ENCODE measurements around the gene DDR2. TPM values are rescaled to one million over a fixed set of nuclear protein-coding genes. Genes with fewer than 3 reads are reported as not detected.

The DDR2 gene
- total RNA-seq, 1 experiment from 2014 or later = 0.52 TPM

GRCh38 chr1:162667381-162668080 is 35.3 kb downstream of the DDR2 start:
- no peak overlapping the region for H3K4me2 ChIP-seq (ENCODE audit: insufficient read depth, insufficient read length, low read length)

More at GRCh38 chr1:162667381-162668080, 35.3 kb downstream of the DDR2 start:
- H3K23ac ChIP-seq (ENCODE audit: insufficient read length, low read depth, low read length) = no peak overlapping the region
- no peak overlapping the region for H3K4ac ChIP-seq (ENCODE audit: low read depth, low read length)
- H3K18ac ChIP-seq (ENCODE audit: insufficient read length, low read depth, low read length) = no peak overlapping the region
- no peaks in the 10 kb centered on the region for H3K9me3 ChIP-seq (ENCODE audit: control insufficient read depth, low read depth, low read length)
- H3K27ac ChIP-seq (ENCODE audit: insufficient read length, low read depth, low read length) = no peak overlapping the region
- no CpG with 5 or more reads among the region's 2 CpGs for WGBS (ENCODE audit: extremely low coverage, insufficient read length, low lambda C conversion rate)
- H4K91ac ChIP-seq (ENCODE audit: insufficient read length, low read depth, low read length) = no peak overlapping the region
- H4K8ac ChIP-seq (replicated peaks; ENCODE audit: insufficient read length, low read depth, low read length) = no peak overlapping the region
- no peak overlapping the region for H3K4me3 Mint-ChIP-seq
- H3K79me2 ChIP-seq (ENCODE audit: insufficient read depth, low read length) = no peaks in the 10 kb centered on the region
- H2BK20ac ChIP-seq (ENCODE audit: low read depth, low read length, poor library complexity, severe bottlenecking) = no peak overlapping the region
- no peak overlapping the region for H2BK12ac ChIP-seq (ENCODE audit: insufficient read length, low read depth, low read length)
- H3K27ac Mint-ChIP-seq = peak overlapping the region in 1 of 3 experiments; percentile 7; a peak in 2 of 7 replicates
- no peaks in the 10 kb centered on the region for H4K20me1 ChIP-seq (ENCODE audit: control insufficient read depth, insufficient read depth, insufficient read length)
- H2AK5ac ChIP-seq (ENCODE audit: insufficient read length, low read length) = no peak overlapping the region
- no peak overlapping the region for H2BK15ac ChIP-seq (ENCODE audit: low read depth, low read length)
- no peak overlapping the region for H2BK120ac ChIP-seq (ENCODE audit: low read depth, low read length, poor library complexity, severe bottlenecking)
- TF ChIP-seq CTCF (conservative IDR thresholded peaks at IDR 0.05) = no peak
- H3K4me1 ChIP-seq (ENCODE audit: insufficient read depth, low read length) = no peaks in the 10 kb centered on the region
- no peaks in the 10 kb centered on the region for H3K23me2 ChIP-seq (ENCODE audit: insufficient read length, low read depth, low read length, poor library complexity, severe bottlenecking)
- 0 out of 4 replicates have a peak, but pooled peaks cover 0 to 3% of the 10 kb centered on the region in 2 experiments for H3K4me1 Mint-ChIP-seq
- no peak for DNase-seq
- H3T11ph ChIP-seq (ENCODE audit: low read length) = no peak overlapping the region
- H3K9ac ChIP-seq (ENCODE audit: extremely low read depth, insufficient read length, low read length) = no peak overlapping the region
- no peak overlapping the region for H2BK5ac ChIP-seq (ENCODE audit: insufficient read length, low read length)
- no peak overlapping the region for H4K5ac ChIP-seq (ENCODE audit: insufficient read length, low read depth, low read length)
- no peaks in the 10 kb centered on the region for H3K27me3 ChIP-seq (ENCODE audit: insufficient read depth, low read length)
- no peak overlapping the region for H3K56ac ChIP-seq (ENCODE audit: insufficient read length, low read depth, low read length)
- no peak overlapping the region for H3K14ac ChIP-seq (ENCODE audit: insufficient read depth, low read length)
- no peak overlapping the region for H2AFZ ChIP-seq (ENCODE audit: low read length)
- no peaks in the 10 kb centered on the region for H3K9me3 Mint-ChIP-seq
- H3K79me1 ChIP-seq (ENCODE audit: insufficient read depth, low read depth, low read length, poor library complexity, severe bottlenecking) = no peaks in the 10 kb centered on the region
- no peaks in the 10 kb centered on the region for H3K36me3 Mint-ChIP-seq (ENCODE audit: insufficient read depth in 1 of 3, low read depth in 3 of 3)
- H3K27me3 Mint-ChIP-seq (ENCODE audit: low read depth) = no peaks in the 10 kb centered on the region
